Panc1 (cell line): Measurements from ENCODE around the gene MAMLD1. TPM values are rescaled to one million over a fixed set of nuclear protein-coding genes. Genes with fewer than 3 reads are reported as not detected.

Experiments
- ATAC-seq: fragments of 200-7000 bp; cut with Tn5 transposase; 2 replicates; pipeline ENCODE4 v1.9.1; 2020; ENCODE audit warnings: mild to moderate bottlenecking, moderate library complexity
- BruUV-seq: library from RNA; stranded (reverse); fragments of 400-500 nt; replicated peaks from 2 replicates; lab custom pipeline; 2021; lab: Mats Ljungman, UMichigan
- CTCF ChIA-PET: fragments of 300-600 bp; sonication (Branson Sonifier 250); formaldehyde crosslinking; loops from one replicate; lab custom pipeline; 2022; ENCODE audit warnings: antibody characterized with exemption; lab: Charles Lee
- POLR2A ChIA-PET: fragments of 300-600 bp; sonication (Branson Sonifier 250); formaldehyde crosslinking; loops from one replicate; lab custom pipeline; 2022; ENCODE audit warnings: antibody characterized with exemption; lab: Charles Lee
- DNase-seq: peaks from one replicate; pipeline ENCODE4 v3.0.0-alpha.2; 2010; ENCODE audit warnings: low read depth, low spot score
- H3K27ac ChIP-seq: 2 replicates; pipeline ENCODE4 v1.5.1; 2011; ENCODE audit warnings: mild to moderate bottlenecking, low read length, inconsistent platforms
- H3K27me3 ChIP-seq: fragments of 200-500 bp; sonication (Bioruptor generic); 2 replicates; pipeline ENCODE4 v1.6.0; 2014; ENCODE audit warnings: low read length, inconsistent platforms; ENCODE audit not compliant: control insufficient read depth, insufficient read depth
- H3K36me3 ChIP-seq: fragments of 200-500 bp; sonication (Bioruptor generic); 2 replicates; pipeline ENCODE4 v1.5.1; 2014; ENCODE audit warnings: inconsistent platforms, mild to moderate bottlenecking, low read length, moderate library complexity; ENCODE audit not compliant: control insufficient read depth, insufficient read depth
- H3K4me1 ChIP-seq: 2 replicates; pipeline ENCODE4 v1.5.1; 2011; ENCODE audit warnings: inconsistent platforms, mild to moderate bottlenecking, low read length, moderate library complexity; ENCODE audit not compliant: control insufficient read depth, insufficient read depth
- H3K4me3 ChIP-seq, 2 experiments: 2 replicates each; pipeline ENCODE4 v1.5.1; 2011 to 2012; ENCODE audit warnings: low read depth in 2 of 2, low read length in 2 of 2, mild to moderate bottlenecking in 2 of 2, inconsistent platforms in 1 of 2, moderate library complexity in 1 of 2
- H3K9me3 ChIP-seq: fragments of 200-500 bp; sonication (Bioruptor generic); 2 replicates; pipeline ENCODE4 v1.5.1; 2014; ENCODE audit warnings: low read depth, mild to moderate bottlenecking, inconsistent platforms, low read length, moderate library complexity; ENCODE audit not compliant: control insufficient read depth, insufficient read depth
- CTCF ChIP-seq: fragments of 450-650 bp; IDR thresholded peaks from 2 replicates; pipeline ENCODE4 v1.5.1; 2017; ENCODE audit warnings: mild to moderate bottlenecking
- POLR2AphosphoS5 ChIP-seq: IDR thresholded peaks from 2 replicates; pipeline ENCODE4 v1.6.1; 2012; ENCODE audit warnings: mild to moderate bottlenecking, low read depth, low read length, moderate library complexity
- REST ChIP-seq, 2 experiments: IDR thresholded peaks; 2 replicates each; pipeline ENCODE4 v1.6.1; 2011 to 2012; ENCODE audit warnings: low read depth in 2 of 2, control low read depth in 1 of 2, low read length in 1 of 2, mild to moderate bottlenecking in 1 of 2, moderate library complexity in 1 of 2; ENCODE audit not compliant: insufficient read depth in 1 of 2
- SIN3A ChIP-seq: IDR thresholded peaks from 2 replicates; pipeline ENCODE4 v1.6.1; 2012; ENCODE audit warnings: low read depth, mild to moderate bottlenecking, low read length, moderate library complexity, borderline replicate concordance; ENCODE audit not compliant: insufficient read depth
- TCF7L2 ChIP-seq: IDR thresholded peaks from 2 replicates; pipeline ENCODE4 v1.6.1; 2011; ENCODE audit warnings: mild to moderate bottlenecking, low read depth, low read length, inconsistent platforms
- in situ Hi-C: cut with HindIII; loops from 2 replicates; pipeline ENCODE4 v1.10.0; 2016; ENCODE audit warnings: low sequenced_read_pairs, low pct_unique_long_range_greater_than_20kb
- intact Hi-C: fragments of 100-400 bp; cut with micrococcal nuclease; formaldehyde crosslinking; loops from one replicate; pipeline ENCODE4 v1.10.0; 2022; ENCODE audit not compliant: unreplicated experiment
- total RNA-seq: library from RNA; stranded (reverse); gene quantifications from one replicate; pipeline ENCODE4 v1.2.1, GENCODE V29; 2021; ENCODE audit not compliant: unreplicated experiment

The MAMLD1 gene
- total RNA-seq, 1 experiment from 2014 or later: 2.1 TPM

- ATAC-seq (no peak), DNase-seq (no peak)
- Histone ChIP-seq H3K27ac (no peak overlapping the region), H3K9me3 (no peaks in the 10 kb centered on the region), H3K4me1 (no peaks in the 10 kb centered on the region), H3K36me3 (no peaks in the 10 kb centered on the region), H3K27me3 (no peaks in the 10 kb centered on the region; the same call in 1 of the 2 replicates), H3K4me3 (no peak overlapping the region)
- intact Hi-C loops: no loop called here
- ChIA-PET POLR2A (no interaction called here), CTCF (no interaction called here)
- no TSS peak for BruUV-seq
- TF ChIP-seq REST (IDR thresholded peaks at IDR 0.05; ENCODE audit: insufficient read depth in 1 of 2, low read depth in 2 of 2, low read length in 1 of 2): no peak
- no peak for TF ChIP-seq TCF7L2
- TF ChIP-seq SIN3A: no peak
- TF ChIP-seq CTCF: no peak
- no peak for TF ChIP-seq POLR2AphosphoS5
- in situ Hi-C loops: no loop called here
These were observed 46.8 kb downstream of the MAMLD1 start for GRCh38 chrX:150409964-150410363.

GRCh38 chrX:150410513-150410912, 47.4 kb downstream of the MAMLD1 start:
- intact Hi-C loops (no loop called here), in situ Hi-C loops (no loop called here)
- no TSS peak for BruUV-seq
- ChIA-PET CTCF (no interaction called here), POLR2A (no interaction called here)
- Histone ChIP-seq H3K9me3 (no peaks in the 10 kb centered on the region), H3K36me3 (no peaks in the 10 kb centered on the region), H3K4me1 (no peaks in the 10 kb centered on the region), H3K27me3 (no peaks in the 10 kb centered on the region; the same call in none of the 2 replicates), H3K27ac (no peak overlapping the region), H3K4me3 (no peak overlapping the region)
- TF ChIP-seq SIN3A (no peak), CTCF (no peak), REST (IDR thresholded peaks at IDR 0.05; ENCODE audit: insufficient read depth in 1 of 2, low read depth in 2 of 2, low read length in 1 of 2) (no peak), POLR2AphosphoS5 (no peak), TCF7L2 (no peak)
- DNase-seq (no peak), ATAC-seq (no peak)
